H9 (cell line): ENCODE data around the gene FARS2. TPM values are rescaled to one million over a fixed set of nuclear protein-coding genes. Genes with fewer than 3 reads are reported as not detected.
"Not testable (repeated sequence)": the region's sequence is repeated elsewhere in the genome, so short reads cannot be mapped to it uniquely, and the experiment has no call there.

Experiments used
- DNase-seq: peaks from one replicate; pipeline ENCODE4 v3.0.0-alpha.2; 2017
- H2AFZ ChIP-seq: one replicate; pipeline ENCODE4 v1.6.1; 2013; ENCODE audit warnings: mild to moderate bottlenecking, low read length, control low read depth, moderate library complexity
- H2AK5ac ChIP-seq: 2 replicates; pipeline ENCODE4 v1.6.1; 2013; ENCODE audit warnings: low read length, control low read depth, mixed read lengths; ENCODE audit not compliant: insufficient read length
- H2BK120ac ChIP-seq: one replicate; pipeline ENCODE4 v1.6.1; 2013; ENCODE audit warnings: low read depth, mild to moderate bottlenecking, low read length, control low read depth, inconsistent platforms; ENCODE audit not compliant: poor library complexity, severe bottlenecking
- H2BK12ac ChIP-seq: 2 replicates; pipeline ENCODE4 v1.6.1; 2013; ENCODE audit warnings: low read length, control low read depth, mixed read lengths, low read depth; ENCODE audit not compliant: insufficient read length
- H2BK15ac ChIP-seq: 2 replicates; pipeline ENCODE4 v1.6.1; 2013; ENCODE audit warnings: low read depth, low read length, control low read depth
- H2BK20ac ChIP-seq: one replicate; pipeline ENCODE4 v1.6.1; 2013; ENCODE audit warnings: low read depth, mild to moderate bottlenecking, low read length, control low read depth, inconsistent platforms; ENCODE audit not compliant: poor library complexity, severe bottlenecking
- H2BK5ac ChIP-seq: 2 replicates; pipeline ENCODE4 v1.6.1; 2013; ENCODE audit warnings: low read length, control low read depth, mixed read lengths; ENCODE audit not compliant: insufficient read length
- H3K14ac ChIP-seq: 2 replicates; pipeline ENCODE4 v1.6.1; 2013; ENCODE audit warnings: low read length, control low read depth; ENCODE audit not compliant: insufficient read depth
- H3K18ac ChIP-seq: 2 replicates; pipeline ENCODE4 v1.6.1; 2013; ENCODE audit warnings: low read depth, mild to moderate bottlenecking, mixed read lengths, low read length, control low read depth; ENCODE audit not compliant: insufficient read length
- H3K23ac ChIP-seq: 2 replicates; pipeline ENCODE4 v1.6.1; 2013; ENCODE audit warnings: low read length, control low read depth, mixed read lengths, low read depth; ENCODE audit not compliant: insufficient read length
- H3K23me2 ChIP-seq: 2 replicates; pipeline ENCODE4 v1.6.1; 2013; ENCODE audit warnings: low read depth, mild to moderate bottlenecking, mixed read lengths, low read length, control low read depth; ENCODE audit not compliant: insufficient read length, poor library complexity, severe bottlenecking
- H3K27ac ChIP-seq: 2 replicates; pipeline ENCODE4 v1.5.1; 2013; ENCODE audit warnings: low read length, control low read depth, mixed read lengths, low read depth; ENCODE audit not compliant: insufficient read length
- H3K27me3 ChIP-seq: 2 replicates; pipeline ENCODE4 v1.6.1; 2013; ENCODE audit warnings: low read length, control low read depth, inconsistent platforms; ENCODE audit not compliant: insufficient read depth
- H3K4ac ChIP-seq: 2 replicates; pipeline ENCODE4 v1.6.1; 2013; ENCODE audit warnings: low read depth, mild to moderate bottlenecking, control low read depth, inconsistent platforms, low read length, moderate library complexity
- H3K4me1 ChIP-seq: 2 replicates; pipeline ENCODE4 v1.6.1; 2013; ENCODE audit warnings: low read length, control low read depth, inconsistent platforms; ENCODE audit not compliant: insufficient read depth
- H3K4me2 ChIP-seq: 2 replicates; pipeline ENCODE4 v1.6.1; 2013; ENCODE audit warnings: low read length, control low read depth, mixed read lengths; ENCODE audit not compliant: insufficient read length, insufficient read depth
- H3K56ac ChIP-seq: 2 replicates; pipeline ENCODE4 v1.6.1; 2013; ENCODE audit warnings: low read depth, mild to moderate bottlenecking, mixed read lengths, low read length, control low read depth; ENCODE audit not compliant: insufficient read length
- H3K79me1 ChIP-seq: 2 replicates; pipeline ENCODE4 v1.6.1; 2013; ENCODE audit warnings: low read depth, mild to moderate bottlenecking, moderate library complexity, low read length, control low read depth, inconsistent platforms; ENCODE audit not compliant: insufficient read depth, poor library complexity, severe bottlenecking
- H3K79me2 ChIP-seq: 2 replicates; pipeline ENCODE4 v1.6.1; 2013; ENCODE audit warnings: low read length, control low read depth, inconsistent platforms; ENCODE audit not compliant: insufficient read depth
- H3K9ac ChIP-seq: 2 replicates; pipeline ENCODE4 v1.6.1; 2013; ENCODE audit warnings: low read length, control low read depth, mixed read lengths; ENCODE audit not compliant: insufficient read length; ENCODE audit errors: extremely low read depth
- H3K9me3 ChIP-seq: one replicate; pipeline ENCODE4 v1.6.1; 2013; ENCODE audit warnings: low read depth, low read length, inconsistent platforms; ENCODE audit not compliant: control insufficient read depth
- H3T11ph ChIP-seq: one replicate; pipeline ENCODE4 v1.6.1; 2013; ENCODE audit warnings: mild to moderate bottlenecking, low read length, control low read depth, inconsistent platforms
- H4K20me1 ChIP-seq: one replicate; pipeline ENCODE4 v1.6.1; 2013; ENCODE audit not compliant: control insufficient read depth, insufficient read length, insufficient read depth
- H4K5ac ChIP-seq: 2 replicates; pipeline ENCODE4 v1.6.1; 2013; ENCODE audit warnings: low read depth, mild to moderate bottlenecking, mixed read lengths, low read length, control low read depth; ENCODE audit not compliant: insufficient read length
- H4K8ac ChIP-seq: replicated peaks from 2 replicates; pipeline ENCODE4 v1.6.1; 2013; ENCODE audit warnings: low read length, control low read depth, mixed read lengths, low read depth; ENCODE audit not compliant: insufficient read length
- H4K91ac ChIP-seq: 2 replicates; pipeline ENCODE4 v1.6.1; 2013; ENCODE audit warnings: low read depth, mild to moderate bottlenecking, moderate library complexity, mixed read lengths, low read length, control low read depth; ENCODE audit not compliant: insufficient read length
- H3K27ac Mint-ChIP-seq, 3 experiments: 2 replicates in 2 of 3; 3 replicates in 1 of 3; pipeline ENCODE4 v1.8.0; 2020 to 2021; ENCODE audit warnings: mixed read lengths in 3 of 3, mild to moderate bottlenecking in 1 of 3, moderate library complexity in 1 of 3
- H3K27me3 Mint-ChIP-seq: 2 replicates; pipeline ENCODE4 v1.8.0; 2021; ENCODE audit warnings: low read depth, mild to moderate bottlenecking, moderate library complexity, mixed read lengths
- H3K36me3 Mint-ChIP-seq, 3 experiments: 2 replicates in 2 of 3; 3 replicates in 1 of 3; pipeline ENCODE4 v1.8.0; 2020 to 2021; ENCODE audit warnings: low read depth in 3 of 3, mixed read lengths in 3 of 3; ENCODE audit not compliant: insufficient read depth in 1 of 3
- H3K4me1 Mint-ChIP-seq, 2 experiments: 2 replicates each; pipeline ENCODE4 v1.8.0; 2020; ENCODE audit warnings: mixed read lengths in 2 of 2
- H3K4me3 Mint-ChIP-seq, 2 experiments: 2 replicates in 1 of 2; 3 replicates in 1 of 2; pipeline ENCODE4 v1.8.0; 2020 to 2021; ENCODE audit warnings: mild to moderate bottlenecking in 2 of 2, mixed read lengths in 2 of 2, moderate library complexity in 1 of 2
- H3K9me3 Mint-ChIP-seq, 2 experiments: 2 replicates in 1 of 2; 3 replicates in 1 of 2; pipeline ENCODE4 v1.8.0; 2020; ENCODE audit warnings: mild to moderate bottlenecking in 2 of 2, mixed read lengths in 2 of 2, moderate library complexity in 1 of 2
- WGBS: extraction: QIAGEN DNeasy Blood & Tissue Kit; methylation state at CpG from one replicate; pipeline ENCODE4 v1.1.7; 2013; ENCODE audit warnings: missing lambda C conversion rate, low lambda C conversion rate, mixed read lengths; ENCODE audit not compliant: insufficient read length; ENCODE audit errors: extremely low coverage; 5-methylcytosine and 5-hydroxymethylcytosine counted together
- total RNA-seq: library from RNA; stranded (reverse); gene quantifications from 2 replicates; pipeline ENCODE4 v1.2.1, GENCODE V29; 2021
- TF ChIP-seq, protein P1 (sequence below): fragments of 200-600 bp; sonication (generic); conservative IDR thresholded peaks from 3 replicates; pipeline ENCODE4 v1.8.0; 2021; ENCODE audit warnings: antibody characterized with exemption, mild to moderate bottlenecking

The FARS2 gene
- total RNA-seq, 1 experiment from 2014 or later: 8.5 TPM

DNA sequence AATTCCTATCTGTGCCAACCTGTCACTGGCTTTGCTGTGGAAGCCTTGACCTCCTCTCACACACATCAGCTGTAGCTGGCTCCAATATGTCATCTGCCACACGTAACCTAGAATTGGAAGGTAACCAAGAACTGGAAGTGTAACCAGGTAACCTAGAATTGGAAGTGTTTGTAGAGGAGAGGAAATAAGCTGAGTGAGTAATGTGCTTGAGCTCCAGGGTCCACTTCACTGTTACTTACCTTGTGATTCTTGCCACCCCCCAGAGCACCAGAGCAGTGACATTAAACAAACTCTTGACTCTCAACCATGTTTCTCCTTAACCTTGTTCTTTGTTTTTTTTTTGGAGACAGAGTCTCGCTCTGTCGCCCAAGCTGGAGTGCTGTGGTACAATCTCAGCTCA lies 394.9 kb downstream of the FARS2 start:
- no peak overlapping the region for H3K56ac ChIP-seq
- TF ChIP-seq, protein P1, sequence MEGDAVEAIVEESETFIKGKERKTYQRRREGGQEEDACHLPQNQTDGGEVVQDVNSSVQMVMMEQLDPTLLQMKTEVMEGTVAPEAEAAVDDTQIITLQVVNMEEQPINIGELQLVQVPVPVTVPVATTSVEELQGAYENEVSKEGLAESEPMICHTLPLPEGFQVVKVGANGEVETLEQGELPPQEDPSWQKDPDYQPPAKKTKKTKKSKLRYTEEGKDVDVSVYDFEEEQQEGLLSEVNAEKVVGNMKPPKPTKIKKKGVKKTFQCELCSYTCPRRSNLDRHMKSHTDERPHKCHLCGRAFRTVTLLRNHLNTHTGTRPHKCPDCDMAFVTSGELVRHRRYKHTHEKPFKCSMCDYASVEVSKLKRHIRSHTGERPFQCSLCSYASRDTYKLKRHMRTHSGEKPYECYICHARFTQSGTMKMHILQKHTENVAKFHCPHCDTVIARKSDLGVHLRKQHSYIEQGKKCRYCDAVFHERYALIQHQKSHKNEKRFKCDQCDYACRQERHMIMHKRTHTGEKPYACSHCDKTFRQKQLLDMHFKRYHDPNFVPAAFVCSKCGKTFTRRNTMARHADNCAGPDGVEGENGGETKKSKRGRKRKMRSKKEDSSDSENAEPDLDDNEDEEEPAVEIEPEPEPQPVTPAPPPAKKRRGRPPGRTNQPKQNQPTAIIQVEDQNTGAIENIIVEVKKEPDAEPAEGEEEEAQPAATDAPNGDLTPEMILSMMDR: no peak

DNA sequence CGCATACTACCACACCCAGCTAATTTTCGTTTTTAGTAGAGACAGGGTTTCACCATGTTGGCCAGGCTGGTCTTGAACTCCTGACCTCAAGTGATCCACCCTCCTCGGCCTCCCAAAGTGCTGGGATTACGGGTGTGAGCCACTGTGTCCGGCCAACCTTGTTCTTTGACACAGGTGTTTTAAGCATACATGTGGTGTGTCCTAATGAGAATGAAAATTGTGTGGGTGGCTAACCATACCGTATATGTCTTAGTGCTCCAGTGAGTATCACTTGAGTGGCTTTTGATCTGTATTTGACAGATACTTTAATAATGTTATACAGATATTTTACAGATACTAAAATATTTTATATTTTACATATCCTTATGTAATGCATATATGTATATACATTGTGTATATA lies 395.4 kb downstream of the FARS2 start:
- not testable (repeated sequence) for H3K36me3 Mint-ChIP-seq, DNase-seq, H3K23ac ChIP-seq, H3T11ph ChIP-seq, H2AK5ac ChIP-seq, H3K27me3 ChIP-seq, H2AFZ ChIP-seq, H3K27me3 Mint-ChIP-seq, H3K56ac ChIP-seq, H3K9ac ChIP-seq, H2BK20ac ChIP-seq, H2BK12ac ChIP-seq, H3K9me3 ChIP-seq, H2BK120ac ChIP-seq, H2BK5ac ChIP-seq, H3K18ac ChIP-seq, H3K9me3 Mint-ChIP-seq, H4K91ac ChIP-seq, H4K5ac ChIP-seq, H3K4me2 ChIP-seq, H3K27ac ChIP-seq, H3K14ac ChIP-seq, H3K23me2 ChIP-seq, H3K4ac ChIP-seq, H2BK15ac ChIP-seq, H3K79me1 ChIP-seq, H3K4me1 ChIP-seq, H3K27ac Mint-ChIP-seq, H4K20me1 ChIP-seq, H4K8ac ChIP-seq, H3K4me3 Mint-ChIP-seq, H3K79me2 ChIP-seq
- no CpG with 5 or more reads among the region's 6 CpGs for WGBS
- peaks cover 23 to 24% of the 10 kb centered on the region in 2 experiments for H3K4me1 Mint-ChIP-seq

More for the DNA sequence above, 394.9 kb downstream of the FARS2 start:
- Histone ChIP-seq H3K14ac (no peak overlapping the region), H4K5ac (no peak overlapping the region), H3K79me1 (no peaks in the 10 kb centered on the region), H3K79me2 (no peaks in the 10 kb centered on the region), H3K4ac (no peak overlapping the region), H3T11ph (no peak overlapping the region), H3K4me1 (peaks cover 4% of the 10 kb centered on the region; the same call in 1 of the 2 replicates), H2AFZ (no peak overlapping the region), H2BK5ac (no peak overlapping the region), H2BK20ac (no peak overlapping the region), H2BK12ac (no peak overlapping the region), H2BK15ac (no peak overlapping the region), H3K9ac (no peak overlapping the region), H3K27me3 (no peaks in the 10 kb centered on the region), H3K23ac (no peak overlapping the region), H4K20me1 (no peaks in the 10 kb centered on the region), H3K18ac (no peak overlapping the region), H3K9me3 (no peaks in the 10 kb centered on the region), H3K4me2 (no peak overlapping the region), H4K91ac (no peak overlapping the region), H2AK5ac (no peak overlapping the region), H3K23me2 (no peaks in the 10 kb centered on the region), H4K8ac (no peak overlapping the region), H3K27ac (no peak overlapping the region), H2BK120ac (no peak overlapping the region)
- Mint-ChIP-seq H3K27ac (no peak overlapping the region), H3K36me3 (peaks cover 0 to 4% (median 1%) of the 10 kb centered on the region in 3 experiments; a peak in 4 of 7 replicates), H3K9me3 (peaks cover 0 to 3% of the 10 kb centered on the region in 2 experiments; a peak in 1 of 5 replicates), H3K4me1 (peaks cover 23 to 24% of the 10 kb centered on the region in 2 experiments), H3K4me3 (no peak overlapping the region), H3K27me3 (no peaks in the 10 kb centered on the region; the same call in 1 of the 2 replicates)
- no peak for DNase-seq
- WGBS: no CpG with 5 or more reads among the region's 3 CpGs
